Loucy (cell line): ENCODE measurements around the gene IGDCC3.

Experiments
- H2AFZ ChIP-seq: fragments of 200-600 bp; sonication (generic); 2 replicates; pipeline ENCODE4 v1.6.0; 2016; ENCODE audit warnings: antibody characterized with exemption, mild to moderate bottlenecking, low read length, moderate library complexity
- H3F3A ChIP-seq: fragments of 200-600 bp; 2 replicates; pipeline ENCODE4 v1.6.0; 2016; ENCODE audit warnings: antibody characterized with exemption, low read depth, mild to moderate bottlenecking
- H3K27me3 ChIP-seq: fragments of 200-600 bp; sonication (generic); 2 replicates; pipeline ENCODE4 v1.6.1; 2014; ENCODE audit warnings: low read length, mild to moderate bottlenecking; ENCODE audit not compliant: insufficient read depth, poor library complexity, severe bottlenecking
- H3K36me3 ChIP-seq: fragments of 200-600 bp; sonication (generic); 2 replicates; pipeline ENCODE4 v1.6.1; 2016; ENCODE audit warnings: low read length; ENCODE audit not compliant: insufficient read depth
- H3K4me1 ChIP-seq: fragments of 200-600 bp; sonication (generic); 2 replicates; pipeline ENCODE4 v1.5.1; 2014; ENCODE audit warnings: low read length, mild to moderate bottlenecking; ENCODE audit not compliant: insufficient read depth, poor library complexity, severe bottlenecking
- H3K4me2 ChIP-seq: fragments of 200-600 bp; sonication (generic); 2 replicates; pipeline ENCODE4 v1.6.0; 2014; ENCODE audit warnings: antibody characterized with exemption, low read length, low read depth, mild to moderate bottlenecking; ENCODE audit not compliant: poor library complexity, severe bottlenecking
- H3K4me3 ChIP-seq: fragments of 200-600 bp; sonication (generic); 2 replicates; pipeline ENCODE4 v1.5.1; 2014; ENCODE audit warnings: low read length, mild to moderate bottlenecking, mixed read lengths; ENCODE audit not compliant: poor library complexity, severe bottlenecking
- H3K79me2 ChIP-seq: fragments of 200-600 bp; sonication (generic); 2 replicates; pipeline ENCODE4 v1.6.1; 2014; ENCODE audit warnings: low read length; ENCODE audit not compliant: insufficient read depth
- H3K9ac ChIP-seq: fragments of 200-600 bp; sonication (generic); 2 replicates; pipeline ENCODE4 v1.6.0; 2014; ENCODE audit warnings: mild to moderate bottlenecking, low read depth, low read length, moderate library complexity; ENCODE audit not compliant: poor library complexity, severe bottlenecking
- H3K9me2 ChIP-seq: fragments of 200-600 bp; sonication (generic); replicated peaks from 2 replicates; pipeline ENCODE4 v1.6.1; 2016; ENCODE audit warnings: low read depth, low read length, mixed read lengths
- H3K9me3 ChIP-seq: fragments of 200-600 bp; sonication (generic); 2 replicates; pipeline ENCODE4 v1.6.1; 2014; ENCODE audit warnings: mild to moderate bottlenecking, antibody characterized with exemption, low read length, low read depth; ENCODE audit not compliant: insufficient read depth
- H4K20me1 ChIP-seq: fragments of 200-600 bp; sonication (generic); 2 replicates; pipeline ENCODE4 v1.6.0; 2014; ENCODE audit warnings: antibody characterized with exemption, low read length, mild to moderate bottlenecking; ENCODE audit not compliant: insufficient read depth, poor library complexity, severe bottlenecking
- CTCF ChIP-seq: fragments of 200-600 bp; sonication (generic); conservative IDR thresholded peaks from 2 replicates; pipeline ENCODE4 v1.5.1; 2014; ENCODE audit warnings: mild to moderate bottlenecking, antibody characterized with exemption, low read length
- EZH2phosphoT487 ChIP-seq: fragments of 200-600 bp; IDR thresholded peaks from 2 replicates; pipeline ENCODE4 v1.6.1; 2018; ENCODE audit warnings: antibody characterized with exemption, mild to moderate bottlenecking, moderate library complexity, borderline replicate concordance

Gene IGDCC3

DNA sequence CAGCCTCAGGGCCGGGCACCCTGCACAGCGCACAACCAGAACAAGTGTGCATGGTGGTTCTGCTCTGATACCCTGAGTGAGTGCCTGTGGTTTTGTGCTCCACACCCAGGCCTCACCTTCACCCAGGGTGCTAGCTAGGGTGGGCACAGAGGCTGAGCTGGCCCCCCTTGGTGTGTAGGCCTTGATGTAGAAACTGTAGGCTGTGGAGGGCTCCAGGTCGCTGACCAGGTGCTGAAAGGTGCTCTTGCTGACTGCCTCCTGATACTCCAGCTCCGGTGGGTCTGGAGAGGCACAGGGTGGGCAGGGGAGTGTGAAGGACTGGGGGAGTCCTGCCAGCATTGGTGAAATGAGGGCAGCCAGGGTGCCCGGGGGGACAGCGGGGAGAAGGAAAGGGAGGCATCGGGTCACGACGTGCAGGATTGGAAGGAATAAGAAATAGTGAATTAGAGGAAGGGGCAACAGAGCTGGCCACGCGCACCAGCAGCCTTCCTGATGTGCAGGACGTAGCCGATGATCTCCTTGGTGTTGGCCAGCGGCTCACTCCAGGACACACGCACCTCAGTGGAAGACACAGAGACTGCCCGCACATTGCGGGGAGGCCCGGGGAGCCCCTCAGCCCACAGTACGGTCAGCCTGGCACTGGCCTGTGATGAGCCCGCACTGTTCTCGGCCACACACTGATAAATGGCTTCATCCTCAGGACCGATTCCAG is 46.7 kb downstream of the IGDCC3 start:
- H3K79me2 ChIP-seq, result no peaks in the 10 kb centered on the region
- H3F3A ChIP-seq, result no peaks in the 10 kb centered on the region
- no peak overlapping the region for H3K4me2 ChIP-seq
- no peak overlapping the region for H3K9ac ChIP-seq
- H3K4me1 ChIP-seq, result no peaks in the 10 kb centered on the region
- H4K20me1 ChIP-seq, result no peaks in the 10 kb centered on the region
- H3K9me2 ChIP-seq, result no peaks in the 10 kb centered on the region
- H3K36me3 ChIP-seq, result no peaks in the 10 kb centered on the region
- no peak overlapping the region for H2AFZ ChIP-seq
- no peaks in the 10 kb centered on the region for H3K9me3 ChIP-seq
- no peaks in the 10 kb centered on the region for H3K27me3 ChIP-seq
- TF ChIP-seq CTCF (no peak), EZH2phosphoT487 (no peak)
- no peak overlapping the region for H3K4me3 ChIP-seq

DNA sequence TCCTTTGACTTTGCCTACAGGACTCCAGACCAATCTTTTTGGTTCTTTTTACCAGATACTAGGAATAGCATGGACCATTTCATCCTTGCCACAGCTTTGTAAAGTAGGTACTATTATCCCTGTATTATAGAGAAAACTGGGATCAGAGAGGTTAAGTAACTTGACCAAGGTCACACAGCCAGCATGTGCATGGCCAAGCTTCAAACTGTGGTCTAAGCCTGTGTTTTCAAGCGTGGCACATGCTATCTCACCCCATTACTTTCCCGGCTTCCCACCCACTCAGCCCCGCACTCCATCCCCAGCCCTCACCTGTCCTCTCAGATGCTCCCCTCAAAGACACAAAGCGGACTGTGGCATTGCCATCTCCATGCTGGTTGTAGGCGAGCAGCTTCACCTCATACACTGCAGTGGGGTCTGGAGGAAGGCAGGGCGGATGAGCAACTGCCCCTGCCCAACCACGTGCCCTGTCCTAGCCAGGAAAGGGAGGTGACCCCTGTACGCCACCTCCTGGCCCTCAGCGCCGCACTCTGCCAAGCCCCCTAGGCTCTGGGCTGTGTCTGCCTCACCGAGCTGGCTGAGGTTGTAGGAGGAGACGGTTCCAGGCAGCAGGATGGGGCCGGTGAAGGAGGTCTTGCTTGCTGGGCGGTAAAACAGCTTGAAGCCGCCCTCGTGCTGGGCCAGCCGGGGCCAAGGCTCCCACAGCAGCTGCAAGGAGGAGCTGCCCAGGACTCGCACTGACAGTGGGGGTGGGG is 47.6 kb downstream of the IGDCC3 start:
- Histone ChIP-seq H3K79me2 (no peaks in the 10 kb centered on the region), H3K4me3 (no peak overlapping the region), H3K4me2 (no peak overlapping the region), H3K9me2 (no peaks in the 10 kb centered on the region), H3K9me3 (no peaks in the 10 kb centered on the region), H3K4me1 (no peaks in the 10 kb centered on the region), H3K27me3 (no peaks in the 10 kb centered on the region), H3K9ac (no peak overlapping the region), H2AFZ (no peak overlapping the region), H3K36me3 (no peaks in the 10 kb centered on the region), H3F3A (no peaks in the 10 kb centered on the region), H4K20me1 (no peaks in the 10 kb centered on the region)
- no peak for TF ChIP-seq EZH2phosphoT487
- no peak for TF ChIP-seq CTCF

GRCh38 chr15:65329288-65329983 is 48.4 kb downstream of the IGDCC3 start:
- Histone ChIP-seq H3K36me3 (no peaks in the 10 kb centered on the region), H3F3A (no peaks in the 10 kb centered on the region), H3K27me3 (no peaks in the 10 kb centered on the region), H3K4me3 (no peak overlapping the region), H3K9me2 (no peaks in the 10 kb centered on the region), H2AFZ (no peak overlapping the region), H4K20me1 (no peaks in the 10 kb centered on the region), H3K9ac (no peak overlapping the region), H3K9me3 (no peaks in the 10 kb centered on the region), H3K79me2 (no peaks in the 10 kb centered on the region), H3K4me2 (no peak overlapping the region), H3K4me1 (no peaks in the 10 kb centered on the region)
- no peak for TF ChIP-seq CTCF
- no peak for TF ChIP-seq EZH2phosphoT487
